AG09309 (cell line): Measurements from ENCODE around the gene CLRN3.

Source experiments
- DNase-seq: peaks from one replicate; pipeline ENCODE4 v3.0.0-alpha.2; 2010; ENCODE audit warnings: low read depth
- H3K4me3 ChIP-seq: 2 replicates; pipeline ENCODE4 v1.5.1; 2011; ENCODE audit warnings: mild to moderate bottlenecking, low read depth, low read length, moderate library complexity; ENCODE audit not compliant: control insufficient read depth
- CTCF ChIP-seq: IDR thresholded peaks from 2 replicates; pipeline ENCODE4 v1.5.1; 2011; ENCODE audit warnings: mild to moderate bottlenecking, low read depth, low read length, inconsistent platforms; ENCODE audit not compliant: insufficient read depth, control insufficient read depth; ENCODE audit errors: missing control alignments

Gene CLRN3

GRCh38 chr10:127919418-127920271, 26.9 kb upstream of the CLRN3 start:
- peak; percentile 79 for DNase-seq
- H3K4me3 ChIP-seq: no peak overlapping the region
- TF ChIP-seq CTCF: peak; percentile 46

GRCh38 chr10:127918572-127918971, 25.8 kb upstream of the CLRN3 start:
- no peak for DNase-seq
- no peak for TF ChIP-seq CTCF
- no peak overlapping the region for H3K4me3 ChIP-seq

DNA sequence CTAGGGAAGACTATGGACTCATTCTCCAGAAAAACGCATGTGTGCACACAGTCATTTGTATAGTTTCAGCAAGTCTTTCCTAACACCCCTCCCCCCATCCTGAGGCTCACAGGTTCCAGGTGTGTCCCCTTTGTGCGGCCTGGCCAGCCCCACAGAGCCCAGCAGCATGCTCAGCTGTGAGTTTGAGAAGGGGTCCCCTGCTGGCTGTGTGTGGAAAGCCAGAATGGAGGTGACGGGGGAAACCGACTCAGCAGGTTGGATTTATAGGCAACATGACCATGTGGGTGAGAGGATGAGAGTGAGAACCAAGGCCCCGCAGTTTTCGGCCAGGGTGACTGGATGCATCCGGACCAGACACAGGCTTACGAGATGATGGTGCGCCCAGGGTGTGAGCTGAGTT, 24.1 kb upstream of the CLRN3 start:
- DNase-seq: no peak
- no peak overlapping the region for H3K4me3 ChIP-seq
- TF ChIP-seq CTCF: no peak

DNA sequence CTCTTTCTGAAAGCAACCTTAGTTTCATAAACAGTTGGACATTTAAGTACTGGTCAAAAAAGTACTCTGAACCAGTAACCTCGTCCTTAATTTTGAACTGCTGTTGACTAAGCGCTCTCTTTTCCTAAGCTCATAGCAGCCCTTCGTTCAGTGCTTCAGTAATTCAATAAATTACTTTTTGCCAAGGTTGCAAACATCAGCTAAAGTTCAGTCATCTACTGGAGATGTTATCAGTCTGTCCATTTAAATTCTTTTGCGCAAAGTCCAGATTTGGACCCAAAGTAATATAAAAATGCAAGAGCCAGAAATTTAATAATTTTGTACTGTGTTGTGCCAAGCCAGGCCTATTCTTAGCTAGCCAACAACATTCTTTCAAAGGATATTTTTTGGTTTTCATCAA, 22.6 kb upstream of the CLRN3 start:
- no peak for DNase-seq
- no peak overlapping the region for H3K4me3 ChIP-seq
- no peak for TF ChIP-seq CTCF

DNA sequence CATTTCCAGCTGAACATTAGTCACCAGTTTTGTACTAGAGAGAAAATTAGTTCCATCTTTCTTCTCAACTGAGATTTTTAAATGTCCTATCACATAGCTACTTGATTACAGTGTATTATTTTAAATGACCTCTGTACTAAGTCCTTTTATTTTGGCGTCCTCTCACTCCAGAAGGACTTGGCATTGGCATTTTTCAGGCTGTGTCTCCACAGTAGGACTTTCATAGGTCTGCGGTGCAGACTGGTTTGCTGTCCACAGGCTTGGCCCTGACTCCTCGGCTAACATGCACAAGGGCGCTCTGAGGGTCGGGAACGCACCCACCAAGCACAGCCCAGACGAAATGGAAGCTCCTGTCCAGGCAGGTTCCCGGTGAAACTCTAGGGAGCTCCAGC, 20.6 kb upstream of the CLRN3 start:
- no peak for DNase-seq
- no peak overlapping the region for H3K4me3 ChIP-seq
- TF ChIP-seq CTCF: no peak

- TF ChIP-seq CTCF: no peak
- no peak for DNase-seq
- no peak overlapping the region for H3K4me3 ChIP-seq
Measured at GRCh38 chr10:127912607-127913367, 20.0 kb upstream of the CLRN3 start.
